Smooth muscle cell of trachea (primary cell): ENCODE results near the gene LYSMD1. TPM values are rescaled to one million over a fixed set of nuclear protein-coding genes. Genes with fewer than 3 reads are reported as not detected.

Experiments
- total RNA-seq: library from RNA; depleted of rRNA; stranded (reverse); fragments of >200 nt; gene quantifications from 2 replicates; pipeline ENCODE4 v1.2.1, GENCODE V29; 2014

Gene LYSMD1, protein sequence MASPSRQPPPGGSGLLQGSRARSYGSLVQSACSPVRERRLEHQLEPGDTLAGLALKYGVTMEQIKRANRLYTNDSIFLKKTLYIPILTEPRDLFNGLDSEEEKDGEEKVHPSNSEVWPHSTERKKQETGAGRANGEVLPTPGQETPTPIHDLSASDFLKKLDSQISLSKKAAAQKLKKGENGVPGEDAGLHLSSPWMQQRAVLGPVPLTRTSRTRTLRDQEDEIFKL
- 5.8 and 6.1 TPM in 2 replicates for total RNA-seq

DNA sequence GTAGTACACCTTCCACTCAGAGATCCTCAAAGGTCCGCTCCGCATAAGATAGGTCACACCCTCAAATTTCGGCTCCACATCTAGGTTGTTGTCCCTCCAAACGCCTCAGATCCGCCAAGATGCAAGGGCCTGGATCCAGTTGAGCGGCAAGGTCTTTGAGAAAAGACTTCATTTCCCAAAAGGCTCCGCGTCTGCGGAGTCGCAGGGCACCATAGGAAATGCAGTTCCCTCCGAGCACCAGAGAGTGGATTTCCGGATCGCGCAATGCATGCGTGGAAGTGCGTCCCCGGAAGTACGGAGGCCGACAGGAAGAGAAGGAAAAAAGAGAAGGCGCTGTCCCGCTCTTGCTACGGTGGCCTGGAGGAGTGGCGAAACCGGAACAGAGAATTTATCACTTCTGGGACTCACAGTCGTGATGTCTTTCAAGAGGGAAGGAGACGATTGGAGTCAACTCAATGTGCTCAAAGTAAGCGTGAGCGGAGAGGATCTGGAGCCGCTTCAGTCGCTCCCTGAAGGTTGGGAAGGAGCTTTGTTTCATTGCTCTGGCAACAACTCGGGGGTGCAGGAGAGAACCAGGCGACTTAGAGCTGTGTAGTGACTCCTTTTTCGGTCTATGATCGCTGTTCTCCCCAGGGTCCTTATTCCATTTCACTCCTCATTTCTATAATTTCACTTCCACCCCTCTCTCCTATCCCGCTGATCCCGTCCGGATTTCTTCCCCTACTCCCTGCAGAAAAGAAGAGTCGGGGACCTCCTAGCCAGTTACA is at the start of gene LYSMD1, which contains the start of gene SCNM1:
LYSMD1 (minus strand) TSS at position 165 of the 767 bp plus-strand sequence. CDS start 644 bp downstream, outside the sequence.
SCNM1 (plus strand) TSS at position 407 of the 767 bp plus-strand sequence; CDS start at position 416, 9 bp downstream.

DNA sequence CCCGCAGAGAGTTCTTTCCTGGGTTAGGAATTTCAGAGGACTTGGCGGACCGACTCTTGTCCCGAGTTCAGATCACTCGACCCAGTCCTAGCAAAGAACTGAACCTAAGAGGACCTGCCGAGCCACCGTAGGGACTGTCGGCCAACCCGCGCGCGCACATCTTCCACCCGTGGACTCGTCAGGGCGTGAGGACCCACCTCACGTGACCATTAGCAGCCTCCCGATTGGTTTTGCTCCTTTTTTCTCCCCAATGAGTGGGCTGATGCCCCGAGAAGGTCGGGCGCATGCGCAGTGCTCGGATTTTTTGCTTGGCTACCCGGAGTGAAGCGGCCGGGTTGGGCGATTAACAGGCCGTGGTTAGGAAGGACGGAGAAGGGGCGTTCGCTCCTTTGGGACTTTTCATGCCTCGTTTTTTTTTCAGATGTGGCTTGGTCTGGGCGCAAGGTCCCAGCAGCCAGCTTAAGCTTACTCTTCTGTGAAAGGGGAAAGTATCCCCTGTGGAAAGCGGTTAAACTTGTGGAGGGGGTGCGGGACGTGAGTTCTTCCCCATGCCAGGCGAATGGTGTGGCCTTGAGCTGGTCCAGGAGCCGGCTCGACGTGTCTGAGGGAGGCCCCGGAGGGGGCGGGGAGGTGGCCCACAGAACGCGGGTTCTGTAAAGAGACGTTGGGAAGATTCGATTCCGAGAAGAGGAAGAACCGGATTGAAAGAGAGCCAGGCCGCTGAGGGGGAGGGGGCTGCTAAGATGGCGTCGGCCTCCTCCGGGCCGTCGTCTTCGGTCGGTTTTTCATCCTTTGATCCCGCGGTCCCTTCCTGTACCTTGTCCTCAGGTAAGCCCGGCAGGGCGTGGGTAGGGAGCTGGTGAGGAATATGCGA is 32.8 kb upstream of the LYSMD1 start, which contains the start of gene PIP5K1A:
PIP5K1A (plus strand) TSS at position 299 of the 874 bp plus-strand sequence; CDS start at position 744, 445 bp downstream.

DNA sequence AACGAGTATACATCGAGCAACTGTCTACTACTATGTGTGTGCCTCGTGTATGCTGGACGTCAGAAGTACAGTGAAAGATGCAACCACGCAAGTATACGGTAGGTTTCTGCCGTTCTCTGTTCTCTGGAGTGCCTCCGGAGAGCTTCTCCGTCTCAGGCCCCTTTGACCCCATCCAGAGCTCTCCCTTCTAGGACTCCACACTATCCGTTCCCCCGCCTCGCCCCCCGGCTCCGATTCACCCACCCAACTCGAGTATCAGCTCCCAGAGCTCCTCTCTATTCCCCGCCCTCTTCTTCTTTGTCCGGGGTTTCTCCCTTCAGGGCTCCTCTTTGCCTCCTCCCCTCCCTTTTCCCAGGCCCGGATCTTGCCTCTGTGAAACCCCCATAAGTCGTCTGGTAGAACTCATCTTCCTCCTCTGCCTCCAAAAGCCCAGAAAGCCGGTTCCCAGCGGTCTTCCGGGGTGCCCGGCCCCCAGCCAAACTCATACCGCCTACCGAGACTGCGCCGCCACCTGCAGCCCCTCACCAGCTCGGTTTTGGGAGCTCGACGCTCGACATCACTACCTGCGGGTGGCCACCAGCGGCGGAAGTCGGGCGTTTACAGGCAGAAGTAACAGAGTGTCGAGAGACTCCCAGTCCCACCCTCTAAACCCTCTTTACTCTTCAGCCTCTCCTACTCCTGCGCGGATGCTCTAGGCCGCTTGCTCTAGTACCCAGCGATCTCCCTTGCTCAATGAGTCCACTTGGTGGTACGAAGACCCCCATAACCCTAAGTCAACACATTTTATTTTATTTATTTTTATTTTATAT is 24.1 kb upstream of the LYSMD1 start, which contains the start of gene VPS72:
VPS72 (minus strand) TSS at position 561 of the 809 bp plus-strand sequence; CDS start at position 485, 76 bp downstream.

DNA sequence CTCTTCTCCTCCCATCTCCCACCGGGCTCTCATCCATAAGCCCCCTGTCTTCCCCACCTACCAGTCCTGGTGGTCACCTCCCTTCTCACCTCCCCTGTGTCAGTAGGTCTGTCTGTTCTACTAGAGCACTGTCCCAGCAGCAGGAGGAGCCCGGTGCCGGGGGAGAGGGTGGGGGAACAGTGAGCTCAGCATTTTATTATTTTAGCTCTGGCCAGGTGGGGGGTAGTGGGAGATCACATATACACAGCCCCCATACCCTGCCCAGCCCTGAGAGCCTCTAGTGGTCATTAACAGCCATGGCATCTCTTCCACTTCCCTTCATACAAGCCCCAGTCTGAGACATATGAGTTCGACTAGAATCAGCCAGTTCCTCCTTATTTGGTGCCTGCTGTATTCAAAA is 10.2 kb upstream of the LYSMD1 start, which contains the start of gene TMOD4:
TMOD4 (minus strand) TSS at position 119 of the 400 bp plus-strand sequence. CDS start 1,106 bp downstream, outside the sequence.

DNA sequence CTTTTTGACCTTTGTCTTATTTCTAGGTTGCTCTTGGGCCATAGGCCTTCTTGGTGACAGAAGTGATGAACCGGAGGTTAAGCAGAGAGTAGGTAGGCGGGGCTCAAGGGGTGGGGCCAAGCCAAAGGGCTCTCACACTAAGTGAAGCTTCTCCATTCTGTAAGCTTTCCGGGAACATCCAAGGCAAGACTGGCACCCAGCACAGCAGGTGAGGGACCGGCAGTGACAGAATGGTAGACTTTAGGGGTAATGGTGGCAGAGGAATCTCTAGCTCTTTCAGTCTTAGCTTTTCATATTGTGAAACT is 9.2 kb downstream of the LYSMD1 start, which contains the start of gene TNFAIP8L2:
TNFAIP8L2 (plus strand) TSS at position 135 of the 305 bp plus-strand sequence. CDS start 2,049 bp downstream, outside the sequence.

DNA sequence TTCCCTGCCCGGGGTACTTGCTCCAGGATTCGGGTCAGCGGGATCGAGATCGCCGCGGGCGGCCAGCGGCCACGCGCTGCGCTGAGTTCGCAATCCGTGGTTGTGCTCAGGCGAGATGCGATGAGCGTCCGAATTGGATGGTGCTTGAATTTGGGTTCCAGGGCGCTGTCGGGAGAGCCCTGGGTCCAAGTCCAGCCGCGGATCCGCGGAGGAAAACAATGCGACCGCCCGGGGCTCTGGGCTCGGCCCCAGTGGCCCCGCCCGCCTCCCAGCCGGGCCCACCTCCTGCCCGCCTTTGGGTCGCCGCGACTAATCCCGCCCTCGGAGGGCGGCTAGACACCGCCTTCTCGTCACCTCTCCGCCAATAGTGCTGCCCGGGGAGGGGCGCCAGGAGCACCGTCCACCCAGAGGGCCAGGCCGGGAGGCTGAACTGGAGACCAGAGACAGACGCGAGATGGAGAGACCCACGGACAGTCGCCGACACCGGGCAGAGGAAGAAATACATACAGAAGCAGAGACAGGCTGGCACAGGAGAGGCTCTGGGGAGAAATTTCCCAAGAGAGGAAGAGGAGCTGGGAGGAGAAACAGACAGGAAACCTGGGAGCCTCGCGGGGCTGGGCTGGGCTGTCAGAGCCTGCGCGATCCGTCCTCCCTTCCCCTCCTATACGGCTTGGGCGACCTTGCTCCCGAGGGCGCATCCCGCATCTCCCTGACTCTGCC is 19.1 kb downstream of the LYSMD1 start, which contains the start of gene SEMA6C:
SEMA6C (minus strand) TSS at position 220 of the 720 bp plus-strand sequence. CDS start 4,010 bp downstream, outside the sequence.

Other genes starting within 250 kb of the LYSMD1 start
- 35.9 and 42.5 TPM in 2 replicates for gene SETDB1, start 239.5 kb downstream of the LYSMD1 start, total RNA-seq
- gene CERS2, start 191.1 kb downstream of the LYSMD1 start, total RNA-seq, result 87.1 and 170 TPM in 2 replicates
- 0.17 and 0.29 TPM in 2 replicates for gene ANXA9, start 183.6 kb downstream of the LYSMD1 start, total RNA-seq
- gene MINDY1, start 159.0 kb downstream of the LYSMD1 start, total RNA-seq, result 13.4 and 15.0 TPM in 2 replicates
- 7.1 and 9.8 TPM in 2 replicates for gene PRUNE1, start 157.5 kb downstream of the LYSMD1 start, total RNA-seq
- under 0.01 and 0.17 TPM in 2 replicates for gene BNIPL, start 129.3 kb downstream of the LYSMD1 start, total RNA-seq
- gene C1orf56, start 118.2 kb downstream of the LYSMD1 start, total RNA-seq, result 1.7 and 4.8 TPM in 2 replicates
- 36.5 and 40.7 TPM in 2 replicates for gene CDC42SE1, start 106.3 kb downstream of the LYSMD1 start, total RNA-seq
- 2.9 and 3.1 TPM in 2 replicates for gene MLLT11, start 105.5 kb downstream of the LYSMD1 start, total RNA-seq
- gene GABPB2, start 95.1 kb downstream of the LYSMD1 start, total RNA-seq, result 14.0 and 23.7 TPM in 2 replicates
- 1.2 and 1.3 TPM in 2 replicates for gene SEMA6C, start 19.3 kb downstream of the LYSMD1 start, total RNA-seq
- gene TNFAIP8L2, start 9.3 kb downstream of the LYSMD1 start, total RNA-seq, result not detected in 2 replicates
- gene SCNM1, start 242 bp upstream of the LYSMD1 start, total RNA-seq, result 21.8 and 27.5 TPM in 2 replicates
- gene TMOD4, start 10.1 kb upstream of the LYSMD1 start, total RNA-seq, result 0.17 and 0.29 TPM in 2 replicates
- gene VPS72, start 24.3 kb upstream of the LYSMD1 start, total RNA-seq, result 37.9 and 50.6 TPM in 2 replicates
- gene PIP5K1A, start 32.6 kb upstream of the LYSMD1 start, total RNA-seq, result 57.2 and 70.8 TPM in 2 replicates
- 205 and 248 TPM in 2 replicates for gene PSMD4, start 88.8 kb upstream of the LYSMD1 start, total RNA-seq
- gene ZNF687, start 116.4 kb upstream of the LYSMD1 start, total RNA-seq, result 13.7 and 19.8 TPM in 2 replicates
- 74.1 and 83.8 TPM in 2 replicates for gene PI4KB, start 161.5 kb upstream of the LYSMD1 start, total RNA-seq
- 44.9 and 55.1 TPM in 2 replicates for gene RFX5, start 181.3 kb upstream of the LYSMD1 start, total RNA-seq
- 74.0 and 120 TPM in 2 replicates for gene SELENBP1, start 206.8 kb upstream of the LYSMD1 start, total RNA-seq
- gene PSMB4, start 233.7 kb upstream of the LYSMD1 start, total RNA-seq, result 319 and 409 TPM in 2 replicates